Keratinocyte (primary cell): ENCODE results near the gene ADGRD1. TPM values are rescaled to one million over a fixed set of nuclear protein-coding genes. Genes with fewer than 3 reads are reported as not detected.

Experiments used
- DNase-seq: peaks from one replicate; pipeline ENCODE4 v3.0.0-alpha.2; 2011; ENCODE audit warnings: low read depth, missing footprints, low spot score
- FAIRE-seq: peaks from 2 replicates; lab custom pipeline; 2011; peaks lifted over from hg19 to GRCh38; lab: Jason Lieb, UNC
- H2AFZ ChIP-seq: 2 replicates; pipeline ENCODE4 v1.6.0; 2012; ENCODE audit warnings: low read length, control low read depth, inconsistent platforms; ENCODE audit not compliant: control insufficient read depth
- H3K27ac ChIP-seq: 2 replicates; pipeline ENCODE4 v1.5.1; 2011; ENCODE audit warnings: low read length; ENCODE audit not compliant: control insufficient read depth, insufficient read depth
- H3K27me3 ChIP-seq: 3 replicates; pipeline ENCODE4 v1.6.0; 2011; ENCODE audit warnings: low read length; ENCODE audit not compliant: control insufficient read depth, insufficient read depth; ENCODE audit errors: extremely low read depth
- H3K36me3 ChIP-seq, 2 experiments: 2 replicates in 1 of 2; 3 replicates in 1 of 2; pipeline ENCODE4 v1.5.1; 2011; ENCODE audit warnings: low read length in 2 of 2, mild to moderate bottlenecking in 1 of 2; ENCODE audit not compliant: control insufficient read depth in 2 of 2, insufficient read depth in 2 of 2; ENCODE audit errors: extremely low read depth in 1 of 2
- H3K4me1 ChIP-seq: 3 replicates; pipeline ENCODE4 v1.5.1; 2011; ENCODE audit warnings: low read length; ENCODE audit not compliant: control insufficient read depth, insufficient read depth; ENCODE audit errors: extremely low read depth
- H3K4me2 ChIP-seq: 3 replicates; pipeline ENCODE4 v1.6.0; 2011; ENCODE audit warnings: low read depth, low read length; ENCODE audit not compliant: control insufficient read depth, insufficient read depth; ENCODE audit errors: extremely low read depth
- H3K4me3 ChIP-seq, 3 experiments: fragments of 200-600 bp in 1 of 3; sonication (generic) in 1 of 3; 2 replicates in 2 of 3; 3 replicates in 1 of 3; pipeline ENCODE4 v1.5.1; 2011 to 2016; ENCODE audit warnings: low read length in 3 of 3, mild to moderate bottlenecking in 3 of 3, control low read depth in 2 of 3, inconsistent platforms in 1 of 3, low read depth in 1 of 3, mixed read lengths in 1 of 3, mixed run types in 1 of 3, moderate library complexity in 1 of 3; ENCODE audit not compliant: control insufficient read depth in 2 of 3, insufficient read depth in 2 of 3; ENCODE audit errors: extremely low read depth in 1 of 3
- H3K79me2 ChIP-seq: 2 replicates; pipeline ENCODE4 v1.6.0; 2012; ENCODE audit warnings: low read length; ENCODE audit not compliant: control insufficient read depth, insufficient read depth
- H3K9ac ChIP-seq: 3 replicates; pipeline ENCODE4 v1.6.0; 2011; ENCODE audit warnings: low read length; ENCODE audit not compliant: control insufficient read depth, insufficient read depth; ENCODE audit errors: extremely low read depth
- H3K9me1 ChIP-seq: 3 replicates; pipeline ENCODE4 v1.6.0; 2011; ENCODE audit warnings: low read length; ENCODE audit not compliant: control insufficient read depth, insufficient read depth; ENCODE audit errors: extremely low read depth
- H3K9me3 ChIP-seq: 2 replicates; pipeline ENCODE4 v1.5.1; 2012; ENCODE audit warnings: low read depth, low read length; ENCODE audit not compliant: control insufficient read depth
- H4K20me1 ChIP-seq: 3 replicates; pipeline ENCODE4 v1.6.0; 2011; ENCODE audit warnings: low read length; ENCODE audit not compliant: control insufficient read depth, insufficient read depth; ENCODE audit errors: extremely low read depth
- EZH2 ChIP-seq: IDR thresholded peaks from one replicate; pipeline ENCODE4 v1.6.1; 2012; ENCODE audit warnings: inconsistent platforms, mild to moderate bottlenecking, low read length, moderate library complexity
- dilution Hi-C: fragments of 300-500 bp; cut with MboI; formaldehyde crosslinking; loops from one replicate; pipeline ENCODE4 v1.7.0; 2020; ENCODE audit warnings: low sequenced_read_pairs; ENCODE audit not compliant: extremely low pct_ligation_motif_present
- polyA plus RNA-seq, 5 experiments: library from polyadenylated mRNA; depleted of rRNA in 3 of 5; stranded (reverse) in 3 of 5; stranded (forward) in 1 of 5; unstranded in 1 of 5; fragments of >200 nt; gene quantifications; 1 replicate in 1 of 5; 2 replicates in 3 of 5; 3 replicates in 1 of 5; pipeline versions ENCODE4 v1.2.1 to v1.2.3, GENCODE V29; 2011 to 2012; ENCODE audit warnings: missing spikeins in 2 of 5, low read depth in 1 of 5, low replicate concordance in 1 of 5
- TF ChIP-seq, protein P1 (sequence below), 3 experiments: IDR thresholded peaks in 1 of 3; conservative IDR thresholded peaks in 1 of 3; optimal IDR thresholded peaks in 1 of 3; 2 replicates in 2 of 3; 3 replicates in 1 of 3; pipeline versions ENCODE3 to v1.5.1; 2011; ENCODE audit warnings: low read length in 3 of 3, mild to moderate bottlenecking in 3 of 3, moderate library complexity in 2 of 3, control low read depth in 1 of 3, inconsistent platforms in 1 of 3; ENCODE audit not compliant: insufficient read depth in 2 of 3; ENCODE audit errors: extremely low read depth in 1 of 3

ADGRD1 gene
- polyA plus RNA-seq, 1 donor (not counting 4 experiments of a cell fraction or from before 2014, with no cell fraction given): not detected

- H2AFZ ChIP-seq: no peak overlapping the region
- no peaks in the 10 kb centered on the region for H3K4me1 ChIP-seq
- H3K27ac ChIP-seq: no peak overlapping the region
- DNase-seq (no peak), FAIRE-seq (no peak)
- H3K79me2 ChIP-seq: no peaks in the 10 kb centered on the region
- H3K9me3 ChIP-seq: no peaks in the 10 kb centered on the region
- no peak overlapping the region for H3K4me3 ChIP-seq
- no peak for TF ChIP-seq EZH2
- TF ChIP-seq, protein P1, sequence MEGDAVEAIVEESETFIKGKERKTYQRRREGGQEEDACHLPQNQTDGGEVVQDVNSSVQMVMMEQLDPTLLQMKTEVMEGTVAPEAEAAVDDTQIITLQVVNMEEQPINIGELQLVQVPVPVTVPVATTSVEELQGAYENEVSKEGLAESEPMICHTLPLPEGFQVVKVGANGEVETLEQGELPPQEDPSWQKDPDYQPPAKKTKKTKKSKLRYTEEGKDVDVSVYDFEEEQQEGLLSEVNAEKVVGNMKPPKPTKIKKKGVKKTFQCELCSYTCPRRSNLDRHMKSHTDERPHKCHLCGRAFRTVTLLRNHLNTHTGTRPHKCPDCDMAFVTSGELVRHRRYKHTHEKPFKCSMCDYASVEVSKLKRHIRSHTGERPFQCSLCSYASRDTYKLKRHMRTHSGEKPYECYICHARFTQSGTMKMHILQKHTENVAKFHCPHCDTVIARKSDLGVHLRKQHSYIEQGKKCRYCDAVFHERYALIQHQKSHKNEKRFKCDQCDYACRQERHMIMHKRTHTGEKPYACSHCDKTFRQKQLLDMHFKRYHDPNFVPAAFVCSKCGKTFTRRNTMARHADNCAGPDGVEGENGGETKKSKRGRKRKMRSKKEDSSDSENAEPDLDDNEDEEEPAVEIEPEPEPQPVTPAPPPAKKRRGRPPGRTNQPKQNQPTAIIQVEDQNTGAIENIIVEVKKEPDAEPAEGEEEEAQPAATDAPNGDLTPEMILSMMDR (optimal IDR thresholded peaks at IDR 0.05 in 1 of 3, IDR thresholded peaks at IDR 0.05 in 1 of 3, conservative IDR thresholded peaks at IDR 0.05 in 1 of 3; ENCODE audit: extremely low read depth in 1 of 3, insufficient read depth in 2 of 3, low read length in 3 of 3): no peak
- no peaks in the 10 kb centered on the region for H3K9me1 ChIP-seq
- dilution Hi-C loops: no loop called here
- H3K27me3 ChIP-seq: no peaks in the 10 kb centered on the region
- no peak overlapping the region for H3K9ac ChIP-seq
- no peaks in the 10 kb centered on the region for H3K36me3 ChIP-seq
- no peak overlapping the region for H3K4me2 ChIP-seq
- H4K20me1 ChIP-seq: no peaks in the 10 kb centered on the region
Observed at GRCh38 chr12:130945786-130946492, 7.8 kb upstream of the ADGRD1 start.

- Histone ChIP-seq H3K79me2 (no peaks in the 10 kb centered on the region), H3K4me2 (no peak overlapping the region), H3K9me3 (no peaks in the 10 kb centered on the region), H3K4me1 (no peaks in the 10 kb centered on the region), H3K4me3 (no peak overlapping the region), H3K36me3 (no peaks in the 10 kb centered on the region), H3K27me3 (no peaks in the 10 kb centered on the region), H3K27ac (no peak overlapping the region), H3K9me1 (no peaks in the 10 kb centered on the region), H4K20me1 (no peaks in the 10 kb centered on the region), H3K9ac (no peak overlapping the region), H2AFZ (no peak overlapping the region)
- dilution Hi-C loops: no loop called here
- TF ChIP-seq EZH2: no peak
- TF ChIP-seq, protein P1 (optimal IDR thresholded peaks at IDR 0.05 in 1 of 3, IDR thresholded peaks at IDR 0.05 in 1 of 3, conservative IDR thresholded peaks at IDR 0.05 in 1 of 3; ENCODE audit: extremely low read depth in 1 of 3, insufficient read depth in 2 of 3, low read length in 3 of 3): no peak
- DNase-seq: no peak
- no peak for FAIRE-seq
Observed at GRCh38 chr12:130947028-130947613, 6.6 kb upstream of the ADGRD1 start.
